Rectal smooth muscle tissue (tissue), 1 donor: ENCODE data around the gene RHOV.

Experiments used
- H3K27ac ChIP-seq: one replicate; pipeline ENCODE4 v1.7.0; 2013; ENCODE audit warnings: low read depth, low read length, inconsistent platforms
- H3K27me3 ChIP-seq: one replicate; pipeline ENCODE4 v1.7.0; 2013; ENCODE audit warnings: low read length; ENCODE audit not compliant: control insufficient read depth, insufficient read depth
- H3K36me3 ChIP-seq: one replicate; pipeline ENCODE4 v1.7.0; 2013; ENCODE audit warnings: low read length; ENCODE audit not compliant: control insufficient read depth, insufficient read depth
- H3K4me1 ChIP-seq: one replicate; pipeline ENCODE4 v1.7.0; 2013; ENCODE audit warnings: low read length; ENCODE audit not compliant: control insufficient read depth, insufficient read depth
- H3K4me3 ChIP-seq: one replicate; pipeline ENCODE4 v1.7.0; 2013; ENCODE audit warnings: low read length
- H3K9ac ChIP-seq: one replicate; pipeline ENCODE4 v1.7.0; 2013; ENCODE audit warnings: low read length

Gene RHOV

DNA sequence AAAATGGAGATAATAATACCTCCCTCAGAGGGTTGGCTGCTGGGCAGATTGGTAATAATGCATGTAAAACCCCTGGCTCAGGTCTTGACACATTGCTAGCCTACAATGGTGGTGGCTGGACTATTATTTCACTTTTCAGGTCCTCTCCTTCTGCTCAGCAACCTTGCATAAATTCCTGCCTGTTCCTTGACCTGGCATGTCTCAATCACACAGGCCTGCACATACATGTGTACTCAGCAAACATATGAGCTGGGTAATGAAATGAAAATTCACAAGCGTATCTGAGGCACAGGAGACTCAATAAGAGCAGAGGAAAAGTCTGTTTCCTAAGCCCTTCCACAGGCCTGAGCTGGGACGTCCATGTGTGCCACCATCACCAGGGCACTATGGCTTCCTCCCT, 37.7 kb upstream of the RHOV start:
- H3K27ac ChIP-seq = no peak overlapping the region

DNA sequence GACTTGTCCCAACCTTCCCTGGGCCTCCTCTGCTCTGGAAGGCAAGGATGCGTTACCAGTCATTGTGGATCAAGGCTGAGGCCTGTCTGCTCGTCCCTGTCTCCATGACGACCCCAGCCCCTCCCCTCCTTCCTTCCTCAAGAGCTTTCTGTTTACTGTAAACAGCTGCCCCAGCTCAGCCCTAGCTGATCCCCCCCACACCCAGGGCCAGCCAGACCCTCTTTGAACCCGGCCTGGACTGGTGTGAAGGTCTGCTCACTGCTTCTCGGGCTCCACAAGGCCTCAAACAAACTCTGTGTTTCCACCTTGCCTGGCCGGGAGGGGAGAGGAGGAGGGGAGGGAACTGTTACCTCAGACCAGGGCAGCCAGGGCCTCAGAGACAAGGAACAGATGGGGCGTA, 37.1 kb upstream of the RHOV start:
- Histone ChIP-seq H3K9ac (no peak overlapping the region), H3K4me3 (no peak overlapping the region), H3K27ac (no peak overlapping the region), H3K27me3 (no peaks in the 10 kb centered on the region), H3K36me3 (no peaks in the 10 kb centered on the region), H3K4me1 (peaks cover 6% of the 10 kb centered on the region)

More for the DNA sequence above, 37.7 kb upstream of the RHOV start:
- H3K36me3 ChIP-seq = no peaks in the 10 kb centered on the region
- no peak overlapping the region for H3K9ac ChIP-seq
- no peak overlapping the region for H3K4me3 ChIP-seq
- H3K4me1 ChIP-seq = peaks cover under 1% of the 10 kb centered on the region
- H3K27me3 ChIP-seq = no peaks in the 10 kb centered on the region

DNA sequence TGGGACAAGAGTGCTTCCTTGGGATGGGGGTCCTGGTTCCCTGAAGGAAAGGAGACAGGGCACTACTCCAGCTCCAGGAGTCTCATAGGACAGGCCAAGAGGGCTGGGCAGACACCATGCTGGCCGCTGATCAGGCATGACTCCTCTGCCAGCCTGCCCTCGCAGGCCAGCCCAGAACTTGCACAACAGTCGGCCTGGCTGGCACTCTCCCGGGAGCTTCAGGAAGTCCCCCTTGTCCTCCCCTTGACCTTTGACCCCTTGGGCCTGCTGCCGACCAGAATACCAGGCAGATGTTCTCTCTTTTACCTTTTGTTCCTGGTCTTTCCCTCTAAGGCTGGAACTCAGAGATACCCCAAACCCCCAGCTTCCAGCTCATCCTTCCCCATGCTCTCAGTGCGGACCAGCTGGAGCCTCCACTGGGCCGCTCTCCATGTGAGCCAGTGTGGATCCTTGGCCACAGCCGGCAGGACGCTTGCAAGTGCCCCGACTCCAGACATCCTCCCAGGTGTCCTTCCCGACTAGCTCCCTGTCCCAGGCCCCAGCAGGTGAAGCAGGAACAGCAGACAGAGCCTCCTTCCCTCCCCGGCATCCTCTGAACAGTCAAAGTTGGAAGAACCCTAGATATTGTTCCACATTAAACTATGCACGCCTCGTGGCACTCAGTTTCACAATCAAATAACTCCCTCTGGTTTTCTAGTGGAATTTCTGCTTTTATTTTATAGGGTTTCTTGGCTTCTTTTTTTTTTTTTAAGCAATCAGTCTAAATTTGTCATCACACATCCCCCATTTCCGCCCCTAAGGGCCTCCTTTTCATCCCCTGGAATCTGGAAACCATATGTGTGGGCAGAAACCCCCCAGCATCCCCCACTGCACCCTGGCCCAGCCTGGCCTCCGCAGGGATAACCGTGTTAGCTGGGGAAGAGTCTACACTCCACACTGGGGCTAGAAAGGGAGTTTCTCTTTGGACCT, 35.9 kb upstream of the RHOV start:
- Histone ChIP-seq H3K27me3 (no peaks in the 10 kb centered on the region), H3K4me1 (peaks cover 10% of the 10 kb centered on the region), H3K4me3 (no peak overlapping the region), H3K27ac (no peak overlapping the region), H3K36me3 (no peaks in the 10 kb centered on the region), H3K9ac (no peak overlapping the region)

DNA sequence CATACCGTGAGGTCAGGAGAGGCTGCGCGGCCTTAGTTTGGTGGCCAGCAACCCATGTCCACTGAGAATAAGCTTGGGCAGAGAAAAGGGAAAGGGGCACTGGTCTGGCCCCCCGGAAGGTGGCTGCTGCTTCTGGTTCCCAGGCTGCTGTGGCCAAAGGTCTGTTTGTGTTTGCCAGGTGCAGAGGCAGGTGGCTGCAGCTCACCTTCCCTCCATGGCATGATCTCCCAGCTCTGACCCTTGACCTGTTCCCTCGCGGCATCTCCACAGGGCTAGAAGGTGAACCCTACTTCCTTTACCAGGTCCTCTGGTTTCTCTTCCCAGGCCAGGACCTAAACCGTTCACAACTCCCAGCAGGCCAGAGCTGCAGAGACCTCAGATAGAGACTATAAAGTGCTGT, 34.1 kb upstream of the RHOV start:
- H3K4me3 ChIP-seq = no peak overlapping the region
- peaks cover 7% of the 10 kb centered on the region for H3K36me3 ChIP-seq
- peaks cover 10% of the 10 kb centered on the region for H3K4me1 ChIP-seq
- H3K27me3 ChIP-seq = no peaks in the 10 kb centered on the region
- H3K9ac ChIP-seq = no peak overlapping the region
- no peak overlapping the region for H3K27ac ChIP-seq

DNA sequence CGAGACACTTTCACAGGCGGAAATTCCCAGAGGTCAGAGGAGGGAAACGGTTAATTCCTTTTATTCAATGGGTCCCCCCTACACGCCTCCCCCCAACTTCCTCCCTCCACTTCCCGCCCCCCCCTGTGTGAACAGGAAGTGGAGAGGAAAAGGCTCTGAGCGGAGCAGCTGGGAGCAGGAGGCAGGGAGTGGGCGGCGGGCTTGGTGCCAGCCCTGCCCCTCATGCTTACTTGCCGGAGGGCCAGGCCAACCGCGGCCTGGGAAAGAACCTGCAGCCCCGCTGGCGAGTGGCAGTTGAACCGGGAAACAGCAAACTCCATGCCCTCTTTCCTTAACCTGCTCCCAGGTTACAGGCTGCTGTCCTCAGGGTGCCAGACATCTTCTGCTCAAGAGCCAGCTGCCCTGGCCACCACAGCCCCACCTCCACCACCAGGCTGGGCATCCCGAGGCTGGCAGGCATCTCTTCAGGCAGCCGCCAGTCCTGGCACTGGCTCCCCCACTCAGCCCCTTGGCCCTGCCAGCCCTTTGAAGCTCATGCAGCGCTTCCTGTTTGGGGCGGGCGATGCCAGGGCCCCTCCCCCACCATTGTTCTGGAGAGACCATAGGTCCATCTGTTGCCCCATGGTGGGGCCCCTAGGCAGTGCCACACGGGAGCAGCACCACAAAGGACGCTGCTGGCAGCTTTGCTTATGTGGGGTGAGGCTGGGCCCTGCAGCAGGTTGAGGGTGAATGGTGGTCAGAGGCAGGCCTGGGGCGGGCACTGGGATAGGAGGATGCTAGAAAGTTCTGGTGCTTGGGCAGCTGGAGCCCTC, 33.2 kb upstream of the RHOV start:
- Histone ChIP-seq H3K4me3 (peak overlapping the region; percentile 78), H3K27ac (peak overlapping the region; percentile 84), H3K36me3 (peaks cover 13% of the 10 kb centered on the region), H3K4me1 (peaks cover 10% of the 10 kb centered on the region), H3K27me3 (no peaks in the 10 kb centered on the region), H3K9ac (peak overlapping the region; percentile 93)

DNA sequence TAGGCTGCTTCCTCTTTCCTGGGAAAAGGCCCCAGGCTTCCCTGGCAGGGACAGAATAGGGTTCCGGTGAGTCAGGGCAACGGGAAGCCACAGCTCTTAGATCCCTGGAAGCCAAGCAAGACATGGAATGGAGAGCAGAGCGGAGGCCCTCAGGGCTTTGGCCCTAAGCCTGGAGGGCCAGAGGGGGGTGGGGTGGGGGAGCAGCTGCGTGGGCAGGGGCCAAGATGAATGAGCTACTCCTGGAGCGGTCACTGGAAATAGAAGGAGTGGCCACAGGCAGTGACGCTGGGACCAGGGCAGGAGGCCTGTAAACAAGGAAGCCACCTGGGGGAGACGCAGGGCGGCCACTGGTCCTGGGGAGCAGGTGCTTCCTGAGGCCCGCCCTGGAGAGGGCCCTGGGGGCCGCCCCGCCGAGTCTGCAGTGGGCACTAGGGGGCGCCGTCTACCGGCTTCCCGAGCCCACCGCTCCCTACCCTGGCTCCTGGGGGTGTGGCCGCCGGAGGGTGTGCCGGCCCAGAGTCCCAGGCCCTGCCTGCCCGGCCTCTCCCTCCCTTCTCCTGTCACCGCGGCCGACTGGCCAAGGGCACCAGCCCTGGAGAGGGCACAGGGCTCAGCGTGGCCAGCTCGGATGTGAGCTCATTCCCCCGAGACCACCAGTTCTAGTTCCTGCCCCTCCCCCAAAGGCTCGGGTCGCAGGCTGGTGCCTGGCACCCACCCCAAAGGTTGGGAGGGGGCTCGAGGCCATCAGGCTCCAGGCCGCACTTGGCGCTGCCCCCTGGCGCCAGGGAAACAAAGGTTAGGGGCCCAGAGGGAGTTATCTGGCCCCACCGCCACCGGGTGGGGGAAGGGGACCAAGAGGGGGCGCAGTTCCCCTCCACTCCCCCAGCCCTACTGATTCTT, 32.3 kb upstream of the RHOV start:
- Histone ChIP-seq H3K27ac (peak overlapping the region; percentile 84), H3K36me3 (peaks cover 13% of the 10 kb centered on the region), H3K4me1 (peaks cover 10% of the 10 kb centered on the region), H3K9ac (peak overlapping the region; percentile 93), H3K27me3 (no peaks in the 10 kb centered on the region), H3K4me3 (peak overlapping the region; percentile 78)

DNA sequence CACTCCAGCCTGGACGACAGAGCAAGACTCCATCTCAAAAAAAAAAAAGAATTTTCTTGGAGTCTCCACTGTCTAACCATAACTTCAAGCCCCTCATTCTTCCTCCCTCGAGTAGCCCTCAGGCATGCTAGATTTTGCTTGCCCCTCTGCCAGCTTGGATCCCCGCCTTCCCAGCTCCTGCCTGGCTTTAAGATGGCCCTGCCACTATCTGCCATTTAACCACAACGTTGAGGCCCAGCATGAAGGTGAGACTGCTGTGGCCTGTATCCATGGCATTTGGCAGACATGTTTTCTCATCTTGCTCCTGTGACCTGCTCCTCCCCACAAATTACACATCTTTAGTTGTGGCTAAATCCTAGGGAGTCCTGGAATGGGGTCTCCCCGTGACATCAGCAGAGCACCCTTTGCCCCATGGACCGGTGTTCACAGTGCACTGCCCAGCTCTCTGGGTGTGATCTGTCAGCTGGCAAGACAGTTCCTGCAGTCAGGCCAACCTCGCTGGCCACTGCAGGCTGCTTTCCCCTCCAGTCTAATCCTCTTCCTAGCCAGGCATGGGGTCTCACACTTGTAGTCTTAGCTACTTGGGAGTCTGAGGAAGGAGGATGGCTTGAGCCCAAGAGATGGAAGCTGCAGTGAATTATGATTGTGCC, 30.6 kb upstream of the RHOV start:
- H3K4me1 ChIP-seq = peaks cover 10% of the 10 kb centered on the region
- H3K27me3 ChIP-seq = no peaks in the 10 kb centered on the region
- H3K4me3 ChIP-seq = no peak overlapping the region
- H3K9ac ChIP-seq = no peak overlapping the region
- peaks cover 27% of the 10 kb centered on the region for H3K36me3 ChIP-seq
- H3K27ac ChIP-seq = no peak overlapping the region

DNA sequence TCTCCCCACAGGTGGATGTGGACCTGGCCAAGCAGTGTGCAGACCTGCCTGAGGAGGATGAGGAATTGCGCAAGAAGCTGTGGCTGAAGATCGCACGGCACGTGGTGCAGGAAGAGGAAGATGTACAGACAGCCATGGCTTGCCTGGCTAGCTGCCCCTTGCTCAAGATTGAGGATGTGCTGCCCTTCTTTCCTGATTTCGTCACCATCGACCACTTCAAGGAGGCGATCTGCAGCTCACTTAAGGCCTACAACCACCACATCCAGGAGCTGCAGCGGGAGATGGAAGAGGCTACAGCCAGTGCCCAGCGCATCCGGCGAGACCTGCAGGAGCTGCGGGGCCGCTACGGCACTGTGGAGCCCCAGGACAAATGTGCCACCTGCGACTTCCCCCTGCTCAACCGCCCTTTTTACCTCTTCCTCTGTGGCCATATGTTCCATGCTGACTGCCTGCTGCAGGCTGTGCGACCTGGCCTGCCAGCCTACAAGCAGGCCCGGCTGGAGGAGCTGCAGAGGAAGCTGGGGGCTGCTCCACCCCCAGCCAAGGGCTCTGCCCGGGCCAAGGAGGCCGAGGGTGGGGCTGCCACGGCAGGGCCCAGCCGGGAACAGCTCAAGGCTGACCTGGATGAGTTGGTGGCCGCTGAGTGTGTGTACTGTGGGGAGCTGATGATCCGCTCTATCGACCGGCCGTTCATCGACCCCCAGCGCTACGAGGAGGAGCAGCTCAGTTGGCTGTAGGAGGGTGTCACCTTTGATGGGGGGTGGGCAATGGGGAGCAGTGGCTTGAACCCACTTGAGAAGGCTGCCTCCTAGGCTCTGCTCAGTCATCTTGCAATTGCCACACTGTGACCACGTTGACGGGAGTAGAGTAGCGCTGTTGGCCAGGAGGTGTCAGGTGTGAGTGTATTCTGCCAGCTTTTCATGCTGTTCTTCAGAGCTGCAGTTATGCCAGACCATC, 28.8 kb upstream of the RHOV start:
- Histone ChIP-seq H3K36me3 (peaks cover 34% of the 10 kb centered on the region), H3K4me1 (peaks cover 10% of the 10 kb centered on the region), H3K4me3 (no peak overlapping the region), H3K9ac (no peak overlapping the region), H3K27me3 (no peaks in the 10 kb centered on the region), H3K27ac (no peak overlapping the region)

DNA sequence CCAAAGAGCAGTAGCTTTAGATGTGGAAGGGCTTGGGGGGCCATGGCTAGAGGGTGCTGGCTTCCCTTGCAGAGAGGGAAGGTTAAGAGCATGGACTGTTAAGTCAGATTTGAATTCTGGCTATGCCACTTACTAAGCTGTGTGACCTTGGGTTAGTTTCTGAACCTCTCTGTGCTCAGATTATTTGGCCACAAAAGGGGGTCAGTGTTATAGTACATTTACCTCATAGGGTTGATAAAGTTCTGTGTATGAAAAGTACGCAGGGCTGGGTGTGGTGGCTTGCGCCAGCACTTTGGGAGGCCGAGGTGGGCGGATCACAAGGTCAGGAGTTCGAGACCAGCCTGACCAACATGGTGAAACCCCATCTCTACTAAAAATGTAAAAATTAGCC, 27.0 kb upstream of the RHOV start:
- H3K4me1 ChIP-seq = peaks cover 4% of the 10 kb centered on the region
- no peaks in the 10 kb centered on the region for H3K27me3 ChIP-seq
- no peak overlapping the region for H3K4me3 ChIP-seq
- H3K36me3 ChIP-seq = peaks cover 36% of the 10 kb centered on the region
- H3K27ac ChIP-seq = no peak overlapping the region
- no peak overlapping the region for H3K9ac ChIP-seq

DNA sequence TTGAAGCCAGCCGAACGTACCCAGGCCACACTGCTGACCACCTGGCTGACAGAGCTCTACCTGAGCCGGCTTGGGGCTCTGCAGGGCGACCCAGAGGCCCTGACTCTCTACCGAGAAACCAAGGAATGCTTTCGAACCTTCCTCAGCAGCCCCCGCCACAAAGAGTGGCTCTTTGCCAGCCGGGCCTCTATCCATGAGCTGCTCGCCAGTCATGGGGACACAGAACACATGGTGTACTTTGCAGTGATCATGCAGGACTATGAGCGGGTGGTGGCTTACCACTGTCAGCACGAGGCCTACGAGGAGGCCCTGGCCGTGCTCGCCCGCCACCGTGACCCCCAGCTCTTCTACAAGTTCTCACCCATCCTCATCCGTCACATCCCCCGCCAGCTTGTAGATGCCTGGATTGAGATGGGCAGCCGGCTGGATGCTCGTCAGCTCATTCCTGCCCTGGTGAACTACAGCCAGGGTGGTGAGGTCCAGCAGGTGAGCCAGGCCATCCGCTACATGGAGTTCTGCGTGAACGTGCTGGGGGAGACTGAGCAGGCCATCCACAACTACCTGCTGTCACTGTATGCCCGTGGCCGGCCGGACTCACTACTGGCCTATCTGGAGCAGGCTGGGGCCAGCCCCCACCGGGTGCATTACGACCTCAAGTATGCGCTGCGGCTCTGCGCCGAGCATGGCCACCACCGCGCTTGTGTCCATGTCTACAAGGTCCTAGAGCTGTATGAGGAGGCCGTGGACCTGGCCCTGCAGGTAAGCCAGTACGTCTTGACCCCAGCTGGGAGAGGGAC, 26.4 kb upstream of the RHOV start:
- Histone ChIP-seq H3K4me3 (no peak overlapping the region), H3K27ac (no peak overlapping the region), H3K27me3 (no peaks in the 10 kb centered on the region), H3K9ac (no peak overlapping the region), H3K36me3 (peaks cover 39% of the 10 kb centered on the region), H3K4me1 (peaks cover under 1% of the 10 kb centered on the region)
